ENCODE measurements around the gene POLR3H.

GRCh38 chr22:41508770-41509170, 35.5 kb downstream of the POLR3H start:
- TF ChIP-seq EZH2 (IDR thresholded peaks at IDR 0.05) = no peak
- TF ChIP-seq POLR2AphosphoS5 (IDR thresholded peaks at IDR 0.05; ENCODE audit: borderline replicate concordance, low read depth, low read length) = no peak
- no peak for TF ChIP-seq FOXP2 (optimal IDR thresholded peaks at IDR 0.05; ENCODE audit: control extremely low read depth, extremely low read length, insufficient read depth)
